ENCODE data around the gene FLOT2. TPM values are rescaled to one million over a fixed set of nuclear protein-coding genes. Genes with fewer than 3 reads are reported as not detected.
A peak's percentile ranks its signal among the peaks of the same experiment; 100 is the strongest.

Gene FLOT2
- total and polyA plus RNA-seq, 10 of the 15 experiments (the other 5 are each of a cell fraction or from before 2014, with no cell fraction given), result 56.8 to 302 (median 149) TPM

GRCh38 chr17:28843816-28844148 is 53.8 kb downstream of the FLOT2 start:
- ATAC-seq, result no peak
- Histone ChIP-seq H3K36me3 (ENCODE audit: control insufficient read depth in 2 of 2, insufficient read depth in 2 of 2, low read length in 1 of 2) (no peaks in the 10 kb centered on the region; a peak in 1 of 4 replicates), H3K27me3 (replicated peaks in 1 of 2; ENCODE audit: control insufficient read depth in 2 of 2, insufficient read depth in 2 of 2, low read length in 1 of 2) (no peaks in the 10 kb centered on the region), H3K27ac (ENCODE audit: control insufficient read depth, insufficient read depth) (no peak overlapping the region), H4K20me1 (ENCODE audit: control insufficient read depth, insufficient read depth) (no peaks in the 10 kb centered on the region), H3K79me2 (ENCODE audit: control insufficient read depth, insufficient read depth, low read length) (peaks cover 25% of the 10 kb centered on the region), H3K9ac (ENCODE audit: control insufficient read depth, insufficient read depth, low read length) (no peak overlapping the region), H3K4me3 (no peak overlapping the region), H2AFZ (ENCODE audit: control insufficient read depth, low read depth, low read length) (no peak overlapping the region), H3K9me3 (replicated peaks; ENCODE audit: control insufficient read depth, insufficient read depth, low read length) (no peaks in the 10 kb centered on the region), H3K4me1 (ENCODE audit: control insufficient read depth, insufficient read depth, low read length) (no peaks in the 10 kb centered on the region), H3K4me2 (ENCODE audit: control insufficient read depth, insufficient read depth) (no peak overlapping the region)
- DNase-seq (ENCODE audit: low read depth, low spot score), result no peak
- no peak for TF ChIP-seq KLF5 (IDR thresholded peaks at IDR 0.05; ENCODE audit: partially characterized antibody)
- FAIRE-seq, result no peak
- in situ Hi-C loops (cut with MboI), result no loop called here
- ChIA-PET SMC1A (ENCODE audit: uncharacterized antibody, unreplicated experiment) (interaction anchor here (1.0 to 1.5 kb wide), 3 partner anchors 16 to 81 kb away, joined by 3 to 6 read pairs (median 4); no protein-coding TSS in a partner anchor), RAD21 (ENCODE audit: unreplicated experiment) (interaction anchor here (2.0 to 2.9 kb wide), 2 partner anchors 53 to 124 kb away, joined by 4 to 13 read pairs; partner anchors contain the start of genes FLOT2 and RPL23A), POLR2A (interaction anchor here (0.6 to 3.8 kb wide), 5 partner anchors 54 to 117 kb away, joined by 3 to 20 read pairs (median 4); partner anchors contain the start of gene FLOT2), CTCF (interaction anchor here (0.7 to 5.7 kb wide), 6 partner anchors 18 to 110 kb away, joined by 3 to 49 read pairs (median 3); no protein-coding TSS in a partner anchor)
- intact Hi-C loops (cut with micrococcal nuclease; ENCODE audit: unreplicated experiment), result loop anchor here (5.0 kb wide), 2 partner anchors 81 to 116 kb away; partner anchors contain the start of genes NEK8 and TLCD1
- BruUV-seq (replicated peaks), result no TSS peak
- 96% methylated on average over 6 of the region's 6 CpGs for WGBS (ENCODE audit: insufficient coverage, insufficient replicate concordance, low lambda C conversion rate, missing lambda C conversion rate)

GRCh38 chr17:28842282-28843012 is 55.1 kb downstream of the FLOT2 start, which contains the start of gene FAM222B:
Gene FAM222B, minus strand, starts transcription at chr17:28842790. Its CDS starts 76,123 bp downstream, at chr17:28766667.
- peak; percentile 61 for FAIRE-seq
- intact Hi-C loops (cut with micrococcal nuclease; ENCODE audit: unreplicated experiment), result loop anchor here (5.0 kb wide), 2 partner anchors 80 to 115 kb away; partner anchors contain the start of genes NEK8 and TLCD1
- Histone ChIP-seq H3K4me2 (ENCODE audit: control insufficient read depth, insufficient read depth) (peak within 1 kb of the TSS; percentile 97), H4K20me1 (ENCODE audit: control insufficient read depth, insufficient read depth) (no peaks in the 10 kb centered on the region), H3K27me3 (replicated peaks in 1 of 2; ENCODE audit: control insufficient read depth in 2 of 2, insufficient read depth in 2 of 2, low read length in 1 of 2) (no peaks in the 10 kb centered on the region), H3K4me3 (peak within 1 kb of the TSS; percentile 98), H2AFZ (ENCODE audit: control insufficient read depth, low read depth, low read length) (peak within 1 kb of the TSS; percentile 100), H3K27ac (ENCODE audit: control insufficient read depth, insufficient read depth) (peak within 1 kb of the TSS; percentile 59), H3K79me2 (ENCODE audit: control insufficient read depth, insufficient read depth, low read length) (peaks cover 27% of the 10 kb centered on the region), H3K36me3 (ENCODE audit: control insufficient read depth in 2 of 2, insufficient read depth in 2 of 2, low read length in 1 of 2) (no peaks in the 10 kb centered on the region; a peak in 1 of 4 replicates), H3K4me1 (ENCODE audit: control insufficient read depth, insufficient read depth, low read length) (no peaks in the 10 kb centered on the region), H3K9ac (ENCODE audit: control insufficient read depth, insufficient read depth, low read length) (peak within 1 kb of the TSS; percentile 76), H3K9me3 (replicated peaks; ENCODE audit: control insufficient read depth, insufficient read depth, low read length) (no peaks in the 10 kb centered on the region)
- CTCF ChIA-PET, result interaction anchor here (0.6 to 5.7 kb wide), 23 partner anchors 10 to 195 kb away, joined by 3 to 49 read pairs (median 5); partner anchors contain the start of genes DHRS13, PHF12 and TLCD1
- BruUV-seq (replicated peaks), result no TSS peak
- RAD21 ChIA-PET (ENCODE audit: unreplicated experiment), result interaction anchor here (0.5 to 2.9 kb wide), 17 partner anchors 10 to 123 kb away, joined by 3 to 34 read pairs (median 5); partner anchors contain the start of genes DHRS13, FLOT2, NEK8 and PHF12
- POLR2A ChIA-PET, result interaction anchor here (0.5 to 3.8 kb wide), 19 partner anchors 13 to 115 kb away, joined by 3 to 23 read pairs (median 5); partner anchors contain the start of genes ERAL1, FLOT2 and PHF12
- SMC1A ChIA-PET (ENCODE audit: uncharacterized antibody, unreplicated experiment), result interaction anchor here (0.7 to 2.6 kb wide), 23 partner anchors 10 to 122 kb away, joined by 3 to 20 read pairs (median 4); partner anchors contain the start of genes DHRS13 and RPL23A
- peak; percentile 51 for DNase-seq (ENCODE audit: low read depth, low spot score)
- WGBS (ENCODE audit: insufficient coverage, insufficient replicate concordance, low lambda C conversion rate, missing lambda C conversion rate), result under 1% methylated on average over 42 of the region's 44 CpGs
- in situ Hi-C loops (cut with MboI), result no loop called here
- peak; percentile 99 for ATAC-seq
- no peak for TF ChIP-seq SUZ12 (IDR thresholded peaks at IDR 0.05; ENCODE audit: unreplicated experiment)
- TF ChIP-seq EGR1 (IDR thresholded peaks at IDR 0.05; ENCODE audit: borderline replicate concordance in 1 of 2, low read depth in 2 of 2, low read length in 2 of 2), result 0 out of 3 replicates have a peak, but pooled peaks of 1 of the 2 experiments have one; percentile 10
- peak; percentile 49; the same call in 1 of the 2 replicates for TF ChIP-seq MAX (IDR thresholded peaks at IDR 0.05; ENCODE audit: low read depth, low read length)
- TF ChIP-seq CHD2 (IDR thresholded peaks at IDR 0.05; ENCODE audit: borderline replicate concordance, low read depth, low read length), result peak; percentile 41; the same call in 1 of the 2 replicates
- no peak for TF ChIP-seq ELK1 (IDR thresholded peaks at IDR 0.05; ENCODE audit: low read depth, low read length)
- no peak for TF ChIP-seq NR2C1 (IDR thresholded peaks at IDR 0.05)
- no peak for TF ChIP-seq E4F1 (IDR thresholded peaks at IDR 0.05; ENCODE audit: borderline replicate concordance, partially characterized antibody)
- peak; percentile 65; the same call in 1 of the 2 replicates for TF ChIP-seq TCF12 (IDR thresholded peaks at IDR 0.05; ENCODE audit: low read depth, low read length)
- TF ChIP-seq ZNF24 (IDR thresholded peaks at IDR 0.05), result no peak

All from GM12878 (cell line).